ENCODE measurements around the gene CPLX3.

DNA sequence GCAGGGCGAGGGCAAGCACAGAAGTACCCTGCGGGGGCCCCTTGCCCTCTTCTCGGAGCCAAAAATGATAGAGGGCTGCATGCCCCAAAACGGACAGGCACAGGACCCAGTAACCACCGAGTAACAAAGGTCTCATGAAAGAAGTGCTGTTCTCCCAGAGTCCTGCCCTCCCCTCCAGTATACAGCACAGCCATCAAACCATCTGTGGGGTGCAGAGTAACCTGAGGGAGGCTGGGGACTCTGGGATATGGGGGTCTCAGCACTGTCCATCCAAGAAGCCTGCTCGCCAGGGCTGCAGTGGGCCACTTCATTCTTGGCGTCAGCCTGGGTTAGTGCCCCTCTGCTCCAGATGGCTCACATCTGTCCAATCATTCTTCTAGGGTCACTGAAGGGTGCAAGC lies 10.4 kb downstream of the CPLX3 start:
- TF ChIP-seq EZH2 (IDR thresholded peaks at IDR 0.05; ENCODE audit: borderline replicate concordance, low read depth, low read length, severe bottlenecking) (no peak), POLR2AphosphoS5 (IDR thresholded peaks at IDR 0.05; ENCODE audit: insufficient read depth, low read depth, low read length) (no peak), JUN (IDR thresholded peaks at IDR 0.05; ENCODE audit: borderline replicate concordance, insufficient read depth, insufficient read length, low read depth) (no peak), POLR2A (IDR thresholded peaks at IDR 0.05; ENCODE audit: low read depth, low read length) (no peak), FOS (IDR thresholded peaks at IDR 0.05; ENCODE audit: borderline replicate concordance, insufficient read depth, low read length) (no peak), MYC (IDR thresholded peaks at IDR 0.05; ENCODE audit: low read depth, low read length) (no peak)
- TF ChIP-seq, protein P1, sequence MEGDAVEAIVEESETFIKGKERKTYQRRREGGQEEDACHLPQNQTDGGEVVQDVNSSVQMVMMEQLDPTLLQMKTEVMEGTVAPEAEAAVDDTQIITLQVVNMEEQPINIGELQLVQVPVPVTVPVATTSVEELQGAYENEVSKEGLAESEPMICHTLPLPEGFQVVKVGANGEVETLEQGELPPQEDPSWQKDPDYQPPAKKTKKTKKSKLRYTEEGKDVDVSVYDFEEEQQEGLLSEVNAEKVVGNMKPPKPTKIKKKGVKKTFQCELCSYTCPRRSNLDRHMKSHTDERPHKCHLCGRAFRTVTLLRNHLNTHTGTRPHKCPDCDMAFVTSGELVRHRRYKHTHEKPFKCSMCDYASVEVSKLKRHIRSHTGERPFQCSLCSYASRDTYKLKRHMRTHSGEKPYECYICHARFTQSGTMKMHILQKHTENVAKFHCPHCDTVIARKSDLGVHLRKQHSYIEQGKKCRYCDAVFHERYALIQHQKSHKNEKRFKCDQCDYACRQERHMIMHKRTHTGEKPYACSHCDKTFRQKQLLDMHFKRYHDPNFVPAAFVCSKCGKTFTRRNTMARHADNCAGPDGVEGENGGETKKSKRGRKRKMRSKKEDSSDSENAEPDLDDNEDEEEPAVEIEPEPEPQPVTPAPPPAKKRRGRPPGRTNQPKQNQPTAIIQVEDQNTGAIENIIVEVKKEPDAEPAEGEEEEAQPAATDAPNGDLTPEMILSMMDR (IDR thresholded peaks at IDR 0.05; ENCODE audit: extremely low read depth in 1 of 2, insufficient read depth in 1 of 2, low read depth in 1 of 2, low read length in 2 of 2): no peak

Data from endothelial cell of umbilical vein (primary cell).